Stimulated activated CD4-positive, alpha-beta T cell treated with anti-CD3 and anti-CD28 coated beads, Interleukin-4, amount 100 ng/mL, for 48 hours (primary cell): ENCODE data around the gene REXO1.
"Not testable (repeated sequence)": the region's sequence is repeated elsewhere in the genome, so short reads cannot be mapped to it uniquely, and the experiment has no call there.

Experiments used
- DNase-seq, 2 donors: peaks; one replicate each; pipeline ENCODE4 v3.0.0-alpha.2; 2020; ENCODE audit warnings: low read depth in 2 of 2

Gene REXO1

GRCh38 chr19:1875646-1876495 is 27.6 kb upstream of the REXO1 start:
- peak; percentile 81 to 90 for DNase-seq

GRCh38 chr19:1875265-1875645 is 27.0 kb upstream of the REXO1 start:
- DNase-seq: not testable (repeated sequence)

GRCh38 chr19:1874554-1875185 is 26.4 kb upstream of the REXO1 start:
- no peak for DNase-seq

GRCh38 chr19:1873524-1874473 is 25.5 kb upstream of the REXO1 start:
- DNase-seq: no peak

- DNase-seq: no peak
Observed at GRCh38 chr19:1872807-1873523, 24.7 kb upstream of the REXO1 start.

GRCh38 chr19:1871630-1872029 is 23.3 kb upstream of the REXO1 start:
- no peak for DNase-seq

- no peak for DNase-seq
Observed at GRCh38 chr19:1871140-1871597, 22.9 kb upstream of the REXO1 start.

- no peak for DNase-seq
Observed at GRCh38 chr19:1868971-1869370, 20.7 kb upstream of the REXO1 start.

- no peak for DNase-seq
Observed at GRCh38 chr19:1867349-1867724, 19.1 kb upstream of the REXO1 start.

- DNase-seq: no peak
Observed at GRCh38 chr19:1866693-1867348, 18.5 kb upstream of the REXO1 start.

GRCh38 chr19:1865172-1866010 is 17.1 kb upstream of the REXO1 start:
- DNase-seq: no peak

GRCh38 chr19:1864480-1865171 is 16.3 kb upstream of the REXO1 start:
- peak in 1 of 2 donors; percentile 58 for DNase-seq

GRCh38 chr19:1863638-1864479 is 15.6 kb upstream of the REXO1 start:
- DNase-seq: peak; percentile 92 to 94

- no peak for DNase-seq
Observed at GRCh38 chr19:1863328-1863637, 15.0 kb upstream of the REXO1 start, which contains the start of gene KLF16. KLF16 (minus strand) TSS chr19:1863579; CDS start chr19:1863497, 82 bp downstream.

- DNase-seq: peak in 1 of 2 donors; percentile 47
Observed at GRCh38 chr19:1862424-1863327, 14.4 kb upstream of the REXO1 start.

GRCh38 chr19:1862068-1862423 is 13.8 kb upstream of the REXO1 start:
- DNase-seq: no peak

- no peak for DNase-seq
Observed at GRCh38 chr19:1861599-1862031, 13.3 kb upstream of the REXO1 start.
